HL-60 (cell line): ENCODE data around the gene MED16.

Source experiments
- CTCF ChIP-seq: IDR thresholded peaks from one replicate; pipeline ENCODE4 v1.5.1; 2011; ENCODE audit warnings: low read length, control low read depth, inconsistent platforms; ENCODE audit not compliant: insufficient read depth
- SPI1 ChIP-seq: IDR thresholded peaks from 2 replicates; pipeline ENCODE4 v1.6.1; 2012; ENCODE audit warnings: low read depth, mild to moderate bottlenecking, borderline replicate concordance

GRCh38 chr19:867855-868457 is 25.0 kb downstream of the MED16 start:
- TF ChIP-seq SPI1 (no peak), CTCF (no peak)
